Measurements from ENCODE around the gene RMDN2. TPM values are rescaled to one million over a fixed set of nuclear protein-coding genes. Genes with fewer than 3 reads are reported as not detected.
A peak's percentile ranks its signal among the peaks of the same experiment; 100 is the strongest.

The RMDN2 gene
- total and polyA plus RNA-seq, 8 donors = 1.8 to 21.9 (median 2.7) TPM

DNA sequence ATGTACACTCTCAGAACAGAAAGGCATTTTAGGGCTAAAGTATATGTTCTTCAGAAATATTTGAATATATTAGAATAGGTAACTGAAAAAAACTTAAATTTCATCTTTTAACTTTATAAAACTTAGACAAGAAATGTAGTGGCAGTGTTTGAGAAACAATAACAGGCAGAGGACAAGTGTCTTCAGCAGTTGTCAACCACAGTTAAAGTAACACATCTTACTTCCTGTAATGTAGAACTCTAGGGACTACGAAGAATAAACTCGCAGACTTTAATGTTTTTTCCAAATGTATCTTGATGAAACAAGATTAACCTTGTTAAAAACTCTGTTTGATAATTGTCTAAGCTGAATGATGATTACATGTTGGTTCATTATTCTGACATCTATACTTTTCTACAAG is 50.7 kb downstream of the RMDN2 start:
- H3K9me3 ChIP-seq = no peaks in the 10 kb centered on the region
- no peaks in the 10 kb centered on the region for H3K27me3 ChIP-seq
- H3K27ac ChIP-seq = no peak overlapping the region
- no peaks in the 10 kb centered on the region for H3K4me1 ChIP-seq
- 82 to 92% (median 90%) methylated on average over 2 of the region's 2 CpGs for WGBS, 5 donors
- no peak for DNase-seq
- intact Hi-C loops (cut with DNase I; ENCODE audit: low total_unique reads) = no loop called here
- no peak for TF ChIP-seq POLR2A (IDR thresholded peaks at IDR 0.05)
- no peak for TF ChIP-seq EP300 (IDR thresholded peaks at IDR 0.05)
- TF ChIP-seq, protein P1, sequence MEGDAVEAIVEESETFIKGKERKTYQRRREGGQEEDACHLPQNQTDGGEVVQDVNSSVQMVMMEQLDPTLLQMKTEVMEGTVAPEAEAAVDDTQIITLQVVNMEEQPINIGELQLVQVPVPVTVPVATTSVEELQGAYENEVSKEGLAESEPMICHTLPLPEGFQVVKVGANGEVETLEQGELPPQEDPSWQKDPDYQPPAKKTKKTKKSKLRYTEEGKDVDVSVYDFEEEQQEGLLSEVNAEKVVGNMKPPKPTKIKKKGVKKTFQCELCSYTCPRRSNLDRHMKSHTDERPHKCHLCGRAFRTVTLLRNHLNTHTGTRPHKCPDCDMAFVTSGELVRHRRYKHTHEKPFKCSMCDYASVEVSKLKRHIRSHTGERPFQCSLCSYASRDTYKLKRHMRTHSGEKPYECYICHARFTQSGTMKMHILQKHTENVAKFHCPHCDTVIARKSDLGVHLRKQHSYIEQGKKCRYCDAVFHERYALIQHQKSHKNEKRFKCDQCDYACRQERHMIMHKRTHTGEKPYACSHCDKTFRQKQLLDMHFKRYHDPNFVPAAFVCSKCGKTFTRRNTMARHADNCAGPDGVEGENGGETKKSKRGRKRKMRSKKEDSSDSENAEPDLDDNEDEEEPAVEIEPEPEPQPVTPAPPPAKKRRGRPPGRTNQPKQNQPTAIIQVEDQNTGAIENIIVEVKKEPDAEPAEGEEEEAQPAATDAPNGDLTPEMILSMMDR (IDR thresholded peaks at IDR 0.05) = no peak
- no peak for TF ChIP-seq POLR2AphosphoS5 (IDR thresholded peaks at IDR 0.05)
- H3K4me3 ChIP-seq = no peak overlapping the region
- no peaks in the 10 kb centered on the region for H3K36me3 ChIP-seq

DNA sequence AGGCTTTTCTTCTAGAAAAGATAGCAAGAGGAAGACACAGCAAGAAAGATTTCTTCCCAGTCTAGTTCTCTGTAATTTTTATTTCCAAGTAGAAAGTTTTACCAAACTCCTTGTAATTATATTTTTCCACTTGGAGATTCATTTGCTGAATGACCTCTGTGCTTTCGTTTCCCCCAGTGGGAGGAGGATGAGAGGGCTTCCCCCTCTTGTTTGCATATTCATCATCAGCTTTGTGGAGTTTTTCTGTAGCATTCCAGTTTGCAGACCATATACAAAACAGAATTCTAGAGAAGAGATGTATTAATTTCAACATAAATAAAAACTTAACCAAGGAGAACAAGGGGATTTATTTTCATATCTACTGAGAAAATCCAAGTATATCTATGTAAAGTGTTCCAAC is 51.3 kb downstream of the RMDN2 start:
- intact Hi-C loops (cut with DNase I; ENCODE audit: low total_unique reads) = no loop called here
- Histone ChIP-seq H3K4me3 (no peak overlapping the region), H3K27me3 (no peaks in the 10 kb centered on the region), H3K9me3 (no peaks in the 10 kb centered on the region), H3K36me3 (no peaks in the 10 kb centered on the region), H3K27ac (no peak overlapping the region), H3K4me1 (no peaks in the 10 kb centered on the region)
- TF ChIP-seq POLR2A (IDR thresholded peaks at IDR 0.05) (no peak), POLR2AphosphoS5 (IDR thresholded peaks at IDR 0.05) (no peak), EP300 (IDR thresholded peaks at IDR 0.05) (no peak)
- TF ChIP-seq, protein P1 (IDR thresholded peaks at IDR 0.05) = no peak
- WGBS, 5 donors = 64 to 100% (median 86%) methylated on average over 1 of the region's 1 CpG
- peak in 1 of 2 donors; percentile 17 for DNase-seq

DNA sequence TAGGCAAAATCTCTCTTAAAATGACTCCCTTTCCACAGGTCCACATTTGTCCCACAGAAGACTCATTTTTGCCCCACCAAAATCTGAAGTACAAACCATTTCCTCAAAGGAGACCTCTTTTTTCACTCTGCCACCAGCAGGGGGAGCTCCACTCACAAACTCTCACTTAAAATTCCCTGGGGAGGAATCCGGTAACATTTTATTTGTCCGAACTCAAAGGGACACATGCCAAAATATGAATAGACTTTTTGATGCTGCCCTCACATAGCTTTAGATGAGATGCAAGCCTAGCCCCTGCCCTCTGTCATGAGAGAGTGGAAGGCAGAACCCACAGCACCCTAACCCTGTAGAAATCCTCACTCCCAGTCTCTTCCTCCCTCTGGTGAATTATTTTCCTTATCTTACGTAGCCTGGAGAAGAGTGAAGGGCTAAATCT is 57.1 kb downstream of the RMDN2 start:
- Histone ChIP-seq H3K4me1 (peaks cover 0 to 7% (median 0%) of the 10 kb centered on the region in 4 donors), H3K4me3 (peak overlapping the region in 2 of 4 donors; percentile 14 to 25), H3K27ac (no peak overlapping the region), H3K9me3 (no peaks in the 10 kb centered on the region), H3K27me3 (no peaks in the 10 kb centered on the region), H3K36me3 (no peaks in the 10 kb centered on the region)
- TF ChIP-seq EP300 (IDR thresholded peaks at IDR 0.05) (no peak), POLR2A (IDR thresholded peaks at IDR 0.05) (no peak), POLR2AphosphoS5 (IDR thresholded peaks at IDR 0.05) (peak in 1 of 3 donors; percentile 24)
- TF ChIP-seq, protein P1 (IDR thresholded peaks at IDR 0.05) = peak in 5 of 7 experiments; percentile 47 to 78 (median 75)
- intact Hi-C loops (cut with DNase I; ENCODE audit: low total_unique reads) = loop anchor here (5.0 kb wide), 1 partner anchor 295 kb away; no protein-coding TSS in a partner anchor
- WGBS, 5 donors = 4 to 11% (median 9%) methylated on average over 3 of the region's 3 CpGs
- DNase-seq = peak; percentile 70 to 83

DNA sequence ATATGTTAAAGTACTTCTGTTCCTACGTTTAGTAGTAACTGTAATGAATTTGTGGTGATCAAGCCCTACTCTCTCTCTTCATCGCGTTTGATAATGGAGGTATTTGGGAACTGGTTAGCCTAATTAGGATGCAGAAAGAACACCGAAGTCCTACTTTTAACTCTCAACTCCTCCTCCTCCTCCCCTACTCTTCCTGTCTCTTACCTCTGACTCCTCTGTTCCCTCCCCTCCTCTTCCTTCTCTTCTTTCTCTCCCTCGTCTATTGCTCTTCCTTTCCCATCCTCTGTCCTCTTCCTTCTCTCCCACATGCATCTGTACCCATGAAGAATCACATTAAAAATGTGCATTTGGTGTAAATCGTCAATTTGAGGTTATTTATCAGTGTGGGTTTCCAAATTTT is 57.8 kb downstream of the RMDN2 start:
- Histone ChIP-seq H3K27ac (no peak overlapping the region), H3K4me3 (no peak overlapping the region), H3K9me3 (no peaks in the 10 kb centered on the region), H3K27me3 (no peaks in the 10 kb centered on the region), H3K4me1 (peaks cover 0 to 7% (median 0%) of the 10 kb centered on the region in 4 donors), H3K36me3 (no peaks in the 10 kb centered on the region)
- TF ChIP-seq POLR2AphosphoS5 (IDR thresholded peaks at IDR 0.05) (no peak), POLR2A (IDR thresholded peaks at IDR 0.05) (no peak), EP300 (IDR thresholded peaks at IDR 0.05) (no peak)
- TF ChIP-seq, protein P1 (IDR thresholded peaks at IDR 0.05) = no peak
- 65 to 72% (median 70%) methylated on average over 6 of the region's 6 CpGs for WGBS, 5 donors
- intact Hi-C loops (cut with DNase I; ENCODE audit: low total_unique reads) = loop anchor here (5.0 kb wide), 1 partner anchor 294 kb away; no protein-coding TSS in a partner anchor
- DNase-seq = no peak
